GM13976 (cell line): ENCODE data around the gene C14orf132.

ENCODE experiments used
- DNase-seq: peaks from one replicate; pipeline ENCODE4 v3.0.0; 2012; ENCODE audit warnings: low spot score
- in situ Hi-C: fragments of 300-500 bp; cut with MboI; formaldehyde crosslinking; loops from one replicate; pipeline ENCODE4 v1.12.0; 2022; ENCODE audit warnings: low sequenced_read_pairs, mixed read lengths, inconsistent platforms; ENCODE audit not compliant: unreplicated experiment
- TF ChIP-seq, protein P1 (sequence below): IDR thresholded peaks from 2 replicates; pipeline ENCODE4 v1.5.1; 2012; ENCODE audit warnings: borderline replicate concordance, mild to moderate bottlenecking; ENCODE audit not compliant: insufficient read depth; ENCODE audit errors: extremely low read depth, missing control alignments, control extremely low read depth

Gene C14orf132

DNA sequence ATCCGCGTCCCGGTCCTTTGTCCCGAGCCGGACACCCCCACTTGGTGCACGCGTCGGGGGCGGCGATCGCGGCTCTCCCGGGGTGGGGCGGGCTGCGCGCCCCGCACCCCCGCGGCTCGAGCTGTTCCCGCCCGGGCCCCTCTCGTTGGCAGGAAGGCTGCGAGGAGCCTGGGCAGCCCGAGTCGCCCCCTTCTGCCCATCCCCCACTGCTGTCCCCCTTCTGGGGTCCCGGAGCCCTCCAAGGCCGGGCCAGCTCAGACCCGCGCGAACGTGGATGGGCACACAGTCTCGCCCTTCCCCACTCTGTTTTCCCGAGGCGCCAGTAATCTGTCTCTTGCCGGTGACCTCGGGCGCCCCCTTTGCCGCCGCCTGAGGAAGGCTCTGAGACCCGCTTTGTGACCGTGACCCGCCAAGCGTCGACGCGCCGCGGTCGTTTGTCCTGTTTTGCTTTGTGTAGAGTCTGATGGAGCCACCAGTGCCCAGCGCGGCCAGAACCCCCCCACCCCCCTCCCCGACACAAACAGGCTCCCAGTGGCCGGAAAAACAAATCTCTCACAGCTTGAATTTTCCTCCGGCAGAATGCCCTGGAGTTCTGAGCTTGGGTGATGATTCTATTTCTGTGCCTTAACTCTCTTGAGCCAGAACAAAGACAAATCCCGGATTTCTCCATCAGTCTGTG is 610 bp downstream of the C14orf132 start:
- DNase-seq = peak; percentile 44
- TF ChIP-seq, protein P1, sequence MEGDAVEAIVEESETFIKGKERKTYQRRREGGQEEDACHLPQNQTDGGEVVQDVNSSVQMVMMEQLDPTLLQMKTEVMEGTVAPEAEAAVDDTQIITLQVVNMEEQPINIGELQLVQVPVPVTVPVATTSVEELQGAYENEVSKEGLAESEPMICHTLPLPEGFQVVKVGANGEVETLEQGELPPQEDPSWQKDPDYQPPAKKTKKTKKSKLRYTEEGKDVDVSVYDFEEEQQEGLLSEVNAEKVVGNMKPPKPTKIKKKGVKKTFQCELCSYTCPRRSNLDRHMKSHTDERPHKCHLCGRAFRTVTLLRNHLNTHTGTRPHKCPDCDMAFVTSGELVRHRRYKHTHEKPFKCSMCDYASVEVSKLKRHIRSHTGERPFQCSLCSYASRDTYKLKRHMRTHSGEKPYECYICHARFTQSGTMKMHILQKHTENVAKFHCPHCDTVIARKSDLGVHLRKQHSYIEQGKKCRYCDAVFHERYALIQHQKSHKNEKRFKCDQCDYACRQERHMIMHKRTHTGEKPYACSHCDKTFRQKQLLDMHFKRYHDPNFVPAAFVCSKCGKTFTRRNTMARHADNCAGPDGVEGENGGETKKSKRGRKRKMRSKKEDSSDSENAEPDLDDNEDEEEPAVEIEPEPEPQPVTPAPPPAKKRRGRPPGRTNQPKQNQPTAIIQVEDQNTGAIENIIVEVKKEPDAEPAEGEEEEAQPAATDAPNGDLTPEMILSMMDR = no peak
- in situ Hi-C loops = no loop called here

GRCh38 chr14:96040828-96041371 is 1.7 kb downstream of the C14orf132 start:
- no peak for DNase-seq
- in situ Hi-C loops = no loop called here
- TF ChIP-seq, protein P1 = no peak

DNA sequence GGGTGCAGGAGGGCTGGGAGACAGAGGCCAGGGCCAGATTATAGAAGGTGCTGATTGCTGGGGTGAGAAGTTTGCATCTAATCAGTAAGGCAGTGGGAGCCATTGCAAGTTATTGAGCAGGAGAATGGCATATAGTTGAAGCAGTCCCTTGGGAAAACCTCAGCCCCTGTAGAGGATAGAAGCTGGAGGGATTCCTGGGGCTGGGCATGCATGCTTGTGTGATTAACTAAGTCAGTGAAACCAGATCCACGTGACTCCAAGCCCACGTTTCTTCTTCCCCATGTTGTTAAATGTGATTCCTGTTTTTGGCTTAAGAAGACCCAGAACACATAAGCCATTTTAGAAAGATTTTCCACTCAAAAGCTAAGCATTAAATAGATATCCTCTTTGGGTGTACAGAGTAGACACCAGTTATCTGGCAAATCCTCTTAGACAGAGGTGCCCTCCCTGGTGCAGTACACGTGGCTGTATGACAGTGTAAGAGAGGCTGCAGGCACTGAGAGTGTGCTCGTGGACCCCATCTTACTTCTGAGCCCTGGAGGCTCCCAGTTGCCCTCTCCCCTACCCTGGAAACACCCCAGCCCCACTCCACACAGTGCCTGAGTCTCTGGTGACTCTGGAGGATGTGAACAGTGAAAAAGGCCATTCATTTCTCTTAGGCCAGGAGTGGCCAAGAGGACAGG is 3.2 kb downstream of the C14orf132 start:
- in situ Hi-C loops = no loop called here

GRCh38 chr14:96046630-96047029 is 7.5 kb downstream of the C14orf132 start:
- in situ Hi-C loops = no loop called here
- DNase-seq = no peak
- TF ChIP-seq, protein P1 = no peak

More for the DNA sequence above, 3.2 kb downstream of the C14orf132 start:
- DNase-seq = no peak
- TF ChIP-seq, protein P1 = no peak

- TF ChIP-seq, protein P1 = no peak
- DNase-seq = no peak
- in situ Hi-C loops = no loop called here
Measured at GRCh38 chr14:96047101-96047500, 7.9 kb downstream of the C14orf132 start.

GRCh38 chr14:96049932-96050331 is 10.8 kb downstream of the C14orf132 start:
- DNase-seq = no peak
- in situ Hi-C loops = no loop called here
- TF ChIP-seq, protein P1 = no peak
